Glomerular visceral epithelial cell (primary cell): ENCODE data around the gene CYTH4.
A peak's percentile ranks its signal among the peaks of the same experiment; 100 is the strongest.
"Not testable (repeated sequence)": the region's sequence is repeated elsewhere in the genome, so short reads cannot be mapped to it uniquely, and the experiment has no call there.

Experiments used
- DNase-seq: peaks from one replicate; pipeline ENCODE4 v3.0.0-alpha.2; 2016; ENCODE audit errors: extremely low spot score

Gene CYTH4, protein sequence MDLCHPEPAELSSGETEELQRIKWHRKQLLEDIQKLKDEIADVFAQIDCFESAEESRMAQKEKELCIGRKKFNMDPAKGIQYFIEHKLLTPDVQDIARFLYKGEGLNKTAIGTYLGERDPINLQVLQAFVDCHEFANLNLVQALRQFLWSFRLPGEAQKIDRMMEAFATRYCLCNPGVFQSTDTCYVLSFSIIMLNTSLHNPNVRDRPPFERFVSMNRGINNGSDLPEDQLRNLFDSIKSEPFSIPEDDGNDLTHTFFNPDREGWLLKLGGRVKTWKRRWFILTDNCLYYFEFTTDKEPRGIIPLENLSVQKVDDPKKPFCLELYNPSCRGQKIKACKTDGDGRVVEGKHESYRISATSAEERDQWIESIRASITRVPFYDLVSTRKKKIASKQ

DNA sequence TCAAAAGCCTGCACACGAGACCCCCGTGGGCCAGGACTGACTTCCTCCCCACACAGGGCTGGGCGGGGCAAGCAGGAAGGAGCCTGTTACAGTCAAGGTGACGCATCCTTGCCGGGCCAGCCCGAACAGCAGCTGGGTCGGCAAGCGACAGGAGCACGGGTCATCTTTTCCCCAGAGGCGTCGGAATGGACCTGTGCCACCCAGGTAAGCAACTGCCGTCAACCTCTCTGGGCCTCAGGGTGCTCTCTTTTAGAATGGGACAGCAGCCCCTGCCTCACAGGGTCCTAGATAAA is at the start of gene CYTH4:
CYTH4 (plus strand) TSS at position 124 of the 293 bp plus-strand sequence; CDS start at position 186, 62 bp downstream.
- no peak for DNase-seq

DNA sequence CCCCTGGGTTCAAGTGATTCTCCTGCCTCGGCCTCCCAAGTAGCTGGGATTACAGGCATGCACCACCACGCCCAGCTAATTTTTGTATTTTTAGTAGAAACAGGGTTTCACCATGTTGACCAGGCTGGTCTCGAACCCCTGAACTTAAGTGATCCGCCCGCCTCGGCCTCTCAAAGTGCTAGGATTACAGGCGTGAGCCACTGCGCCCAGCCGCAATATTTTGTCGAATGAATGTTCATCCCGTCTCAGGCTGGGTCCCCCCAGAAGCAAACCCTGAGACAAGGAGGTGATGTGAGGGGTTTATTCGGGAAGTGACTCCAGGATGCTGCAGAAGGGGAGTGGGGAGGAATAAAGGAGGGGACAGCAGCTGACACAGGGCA is 48.9 kb upstream of the CYTH4 start:
- not testable (repeated sequence) for DNase-seq

DNA sequence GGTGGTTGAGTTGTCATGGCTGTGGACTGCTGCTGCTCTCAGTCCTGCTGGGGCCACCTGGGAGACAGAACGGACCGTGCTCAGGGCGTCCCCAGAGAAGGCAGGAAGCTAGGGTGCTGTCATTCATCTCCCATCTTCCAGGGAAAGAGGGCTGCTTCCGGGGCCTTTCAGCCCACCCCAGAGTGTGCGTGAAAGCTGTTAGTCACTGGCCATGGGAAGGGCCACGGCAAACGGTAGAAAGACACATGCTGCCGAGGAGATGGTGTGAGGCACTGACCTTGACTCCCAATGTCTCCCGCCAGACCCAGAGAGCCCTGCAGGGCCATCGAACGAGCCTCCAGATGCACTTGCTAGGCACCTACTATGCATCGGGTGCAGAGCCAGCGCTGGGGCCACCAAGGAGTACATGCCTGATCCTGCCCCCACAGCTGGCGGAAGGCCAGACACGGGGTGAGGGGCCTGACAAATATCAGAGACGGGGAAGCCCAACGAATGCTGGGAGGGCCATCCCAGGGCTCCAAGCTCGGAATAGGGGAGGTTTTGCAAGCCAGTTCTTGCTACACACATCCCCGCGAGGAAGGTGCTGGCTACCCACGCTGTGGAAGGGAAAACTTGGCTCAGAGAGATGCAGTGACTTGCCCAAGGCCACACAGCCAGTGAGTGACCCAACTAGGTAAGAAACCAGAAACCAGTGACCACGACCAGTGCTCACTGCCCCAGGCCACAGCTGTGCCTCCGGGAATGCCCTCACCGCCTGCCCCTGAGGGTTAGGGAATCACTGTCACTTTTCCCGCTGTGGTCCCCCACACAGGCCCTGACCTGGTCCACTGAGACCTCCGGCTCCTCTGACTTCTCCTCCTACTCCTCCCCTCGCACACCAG is 48.3 kb upstream of the CYTH4 start:
- no peak for DNase-seq

DNA sequence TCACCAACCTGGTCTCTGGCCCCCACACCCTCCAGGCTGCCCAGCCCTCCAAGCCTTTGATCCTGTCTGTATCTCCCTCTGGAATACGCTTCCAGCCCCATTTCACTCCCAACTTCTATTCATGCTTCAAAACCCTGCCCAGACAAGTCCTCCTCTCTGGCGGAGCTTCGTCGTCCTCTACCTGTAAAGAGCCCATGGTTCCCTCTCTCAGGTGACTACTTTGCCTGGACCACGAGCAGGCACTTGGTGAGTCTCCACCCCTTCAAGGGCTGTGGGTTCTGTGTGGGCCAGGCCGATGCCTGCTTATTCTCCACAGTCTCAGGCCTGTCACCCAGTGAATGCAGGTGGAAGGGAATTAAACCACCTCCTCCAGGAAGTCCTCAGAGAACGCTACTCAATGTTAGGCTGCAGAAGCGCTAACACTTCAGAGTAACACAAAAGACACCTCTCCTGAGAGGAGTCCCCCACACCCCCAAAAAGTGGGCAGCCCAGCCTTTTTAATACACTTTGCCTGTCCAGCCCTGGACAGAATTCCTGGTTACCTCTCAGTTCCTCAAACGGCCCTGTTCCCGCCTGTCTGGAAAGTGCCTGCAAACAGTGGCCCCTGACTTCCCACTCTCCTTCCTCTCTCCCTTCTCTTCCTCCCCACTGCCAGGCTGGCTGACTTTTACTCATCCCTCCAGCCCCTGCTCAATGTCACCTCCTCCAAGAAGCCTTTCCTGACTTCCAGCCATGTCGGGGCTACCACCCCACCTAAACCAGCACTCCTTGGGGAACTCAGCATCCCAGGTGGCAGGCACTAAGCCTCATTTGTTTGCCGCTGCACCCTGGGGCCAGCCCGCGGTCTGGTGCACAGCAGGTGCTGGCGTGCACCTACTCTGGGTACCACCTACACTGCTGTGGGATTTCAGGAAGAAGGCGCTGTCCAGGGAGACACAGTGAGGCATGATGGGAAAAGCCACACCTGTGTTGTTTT is 47.3 kb upstream of the CYTH4 start:
- no peak for DNase-seq

DNA sequence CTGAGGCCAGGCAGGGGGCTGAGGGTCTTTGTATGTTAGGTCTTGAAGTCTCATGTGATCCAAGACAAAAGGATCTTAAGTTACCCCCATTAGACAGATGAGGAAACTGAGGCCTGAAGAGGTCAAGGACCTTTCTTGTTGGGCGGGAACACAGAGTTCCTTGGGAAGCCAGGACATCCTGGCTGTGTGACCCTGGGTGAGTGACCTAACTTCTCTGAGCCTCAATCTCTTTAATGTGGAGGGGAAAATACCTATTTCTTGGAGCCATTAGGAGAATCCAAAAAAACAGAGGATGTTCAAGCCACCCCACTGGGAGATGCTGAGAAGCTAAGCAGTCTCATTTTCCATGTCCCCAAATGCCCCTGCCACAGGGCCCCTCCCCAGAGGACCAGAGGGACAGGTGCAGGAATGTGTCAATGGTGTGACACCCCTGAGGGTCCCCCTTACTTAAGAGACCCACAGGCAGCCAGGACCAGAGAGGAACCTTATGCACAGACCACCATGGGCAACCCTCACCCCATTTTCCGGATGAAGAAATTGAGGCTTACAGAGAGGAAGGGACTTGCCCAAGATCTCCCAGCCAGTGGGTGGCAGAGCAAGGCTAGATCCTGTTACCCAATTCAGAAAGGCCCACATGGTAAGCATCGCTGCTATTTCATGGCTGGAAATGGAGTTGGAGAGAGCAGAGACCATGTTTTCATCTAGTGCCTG is 46.3 kb upstream of the CYTH4 start:
- DNase-seq: no peak

DNA sequence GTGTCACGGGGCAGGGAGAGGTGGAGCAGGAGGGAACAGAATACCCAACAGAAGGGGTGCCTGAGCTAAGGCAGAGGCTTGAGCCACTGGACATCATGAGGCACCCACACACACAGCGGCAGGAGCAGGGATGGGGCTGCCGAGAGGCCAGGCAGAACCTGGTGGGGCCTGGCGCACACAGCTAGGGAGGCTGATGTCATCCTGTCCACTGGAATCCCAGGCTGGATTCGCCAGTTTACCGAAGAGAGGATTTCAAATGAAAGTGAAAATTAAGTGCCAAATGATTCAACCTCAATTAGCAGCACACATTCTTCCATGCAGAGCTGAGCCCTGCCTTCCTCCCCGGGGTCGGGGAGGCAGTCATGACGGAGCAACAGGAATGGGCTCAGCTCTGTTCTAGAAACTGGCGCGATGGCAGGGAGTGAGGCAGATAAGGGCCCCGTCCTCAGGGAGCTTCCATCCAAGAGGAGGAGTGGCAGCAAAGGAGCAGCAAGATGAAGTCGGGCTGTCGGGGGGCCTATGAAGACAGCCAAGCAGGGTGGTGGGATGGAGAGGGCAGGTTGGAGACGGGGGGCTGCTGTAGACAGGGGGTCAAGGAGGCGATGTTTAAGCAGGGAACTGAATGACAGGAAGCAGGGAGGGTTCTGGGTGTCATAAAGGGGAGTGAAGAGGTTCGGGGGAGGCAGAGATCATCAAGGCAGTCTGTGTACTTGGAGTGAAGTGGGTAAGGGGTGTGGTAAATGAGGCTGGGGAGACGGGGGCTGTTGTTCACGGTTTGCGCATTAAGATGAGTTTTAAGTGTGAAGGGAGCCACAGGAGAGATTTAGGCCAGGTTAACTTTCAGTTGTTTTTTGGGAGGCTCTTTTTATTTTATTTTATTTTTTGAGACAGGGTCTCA is 44.7 kb upstream of the CYTH4 start:
- DNase-seq: peak; percentile 22

DNA sequence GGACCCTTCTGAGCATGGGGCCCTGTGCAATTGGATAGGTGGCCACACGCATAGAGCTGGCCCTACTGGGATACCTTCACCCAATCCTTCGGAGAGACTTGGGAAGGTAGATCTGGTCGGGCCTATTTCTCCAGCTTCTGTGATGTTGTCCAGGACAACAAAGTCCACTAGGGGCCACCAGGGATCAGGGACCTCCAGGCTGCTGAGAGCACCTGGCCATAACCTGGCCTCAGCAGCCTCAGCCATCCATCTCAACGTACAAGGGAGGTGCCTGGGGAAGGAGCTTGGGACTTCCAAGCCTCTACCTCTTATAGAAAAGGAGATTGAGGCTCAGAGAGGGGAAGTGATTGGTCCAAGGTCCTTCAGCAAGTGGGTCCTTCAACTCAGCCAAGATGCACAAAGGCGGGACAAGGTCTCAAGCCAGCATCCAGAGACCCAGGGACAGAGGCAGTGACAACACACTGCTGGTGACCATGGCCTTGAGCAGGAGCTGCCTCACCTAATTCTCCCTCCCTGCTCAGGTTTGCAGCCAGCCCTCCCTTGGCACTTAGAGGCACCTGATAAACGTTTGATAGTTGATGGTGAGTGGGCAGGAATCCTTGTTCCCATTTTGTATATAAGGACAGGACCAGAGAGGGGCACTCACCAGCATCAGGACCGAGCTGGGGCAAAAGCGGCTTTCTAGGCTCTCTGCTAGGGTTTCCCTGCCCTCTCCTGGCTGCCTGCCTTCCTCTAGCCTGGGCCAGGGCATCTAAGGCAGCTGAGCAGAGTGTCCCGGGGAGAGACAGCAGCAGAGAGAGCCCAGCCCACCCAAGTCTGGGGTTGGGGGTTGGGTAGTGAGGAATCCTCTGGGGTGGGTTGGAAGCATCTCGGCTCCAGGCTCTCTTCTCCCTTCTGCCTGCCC is 42.7 kb upstream of the CYTH4 start:
- DNase-seq: no peak

DNA sequence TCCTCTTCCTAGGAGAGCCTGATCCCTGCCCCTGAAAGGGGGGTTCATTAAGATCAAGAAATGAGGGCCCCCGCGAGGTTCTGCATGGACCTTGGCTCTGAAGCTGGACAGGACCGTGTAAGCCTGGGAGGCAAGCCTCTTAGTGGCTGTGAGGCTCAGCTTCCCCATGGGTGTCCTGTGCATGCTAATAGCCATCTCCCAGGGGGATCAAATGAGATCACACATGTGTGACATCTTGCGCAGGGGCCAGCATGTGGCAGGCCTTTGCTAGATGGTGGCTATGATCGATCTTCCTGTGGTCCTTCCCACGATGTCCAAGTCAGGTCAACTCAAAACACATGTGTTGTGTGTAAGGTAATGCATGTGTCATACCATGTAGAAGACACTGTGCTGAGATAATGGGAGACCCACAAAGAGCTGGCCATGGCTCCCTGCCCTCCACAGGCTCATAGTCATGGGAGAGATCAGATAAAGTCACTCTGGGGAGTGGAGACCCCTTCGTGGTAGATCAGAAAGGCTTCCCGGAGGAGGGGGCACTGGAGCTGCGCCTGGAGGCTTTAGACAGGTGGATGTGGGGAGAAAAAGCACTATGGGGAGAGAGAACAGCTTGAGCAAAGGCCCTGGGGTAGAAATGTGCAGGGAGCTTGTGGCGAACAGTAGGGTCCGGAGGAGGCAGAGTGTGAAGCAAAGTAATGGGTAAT is 41.9 kb upstream of the CYTH4 start:
- no peak for DNase-seq

DNA sequence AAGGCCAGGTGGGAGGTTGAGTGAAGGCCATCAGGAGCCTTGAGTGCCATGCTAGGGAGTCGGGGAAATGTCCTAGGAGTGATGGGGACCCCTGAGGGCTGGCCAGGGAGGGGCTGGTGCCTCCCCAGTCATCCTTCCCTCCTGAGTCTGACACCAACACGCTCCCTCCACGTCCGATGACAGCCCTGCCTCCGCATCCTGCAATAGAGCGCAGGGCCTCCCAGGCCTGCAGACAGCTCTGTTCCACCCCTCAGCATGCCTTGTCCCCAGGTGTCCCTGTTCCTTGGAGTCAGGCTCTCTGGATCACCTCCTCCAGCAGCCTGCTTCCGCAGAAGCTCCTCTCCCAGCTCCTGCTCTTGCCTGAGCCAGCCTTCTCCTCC is 41.4 kb upstream of the CYTH4 start:
- DNase-seq: no peak

DNA sequence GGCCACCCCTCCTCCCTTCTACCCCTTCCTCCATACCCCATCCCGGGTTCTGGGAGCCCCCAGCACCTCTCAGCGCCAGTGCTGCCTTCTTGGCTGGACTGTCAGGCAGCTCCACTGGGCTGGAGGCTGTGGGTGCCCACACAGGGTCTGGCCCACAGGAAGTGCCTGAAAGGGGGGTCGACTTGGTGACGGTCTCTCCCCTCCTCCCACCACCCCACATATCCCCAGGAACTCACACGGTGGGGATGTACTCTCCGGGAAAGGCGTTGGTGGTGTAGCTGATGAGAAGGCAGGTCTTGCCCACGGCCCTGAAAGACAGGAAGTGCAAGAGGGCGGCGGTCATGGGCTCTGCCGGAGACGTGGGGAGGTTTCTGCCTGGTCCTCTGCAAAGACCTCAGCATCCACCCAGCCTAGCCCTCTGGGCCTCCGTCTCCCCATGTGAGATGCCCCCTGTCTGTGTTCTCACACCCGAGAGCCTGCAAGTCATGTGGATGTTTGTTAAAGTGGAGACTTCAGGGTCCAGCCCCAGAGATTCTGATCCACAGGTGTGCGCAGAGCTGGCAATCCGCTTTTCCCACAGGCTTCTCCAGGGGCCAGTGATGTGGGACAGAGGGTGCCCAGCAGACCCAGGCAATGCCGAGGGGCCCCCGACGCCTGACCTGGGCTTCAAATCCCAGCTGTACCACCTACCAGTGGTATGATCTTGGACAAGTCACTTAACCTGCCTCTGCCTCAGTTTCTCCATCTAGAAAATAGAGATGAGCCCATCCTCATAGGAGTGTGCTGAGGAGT is 40.8 kb upstream of the CYTH4 start:
- DNase-seq: no peak

DNA sequence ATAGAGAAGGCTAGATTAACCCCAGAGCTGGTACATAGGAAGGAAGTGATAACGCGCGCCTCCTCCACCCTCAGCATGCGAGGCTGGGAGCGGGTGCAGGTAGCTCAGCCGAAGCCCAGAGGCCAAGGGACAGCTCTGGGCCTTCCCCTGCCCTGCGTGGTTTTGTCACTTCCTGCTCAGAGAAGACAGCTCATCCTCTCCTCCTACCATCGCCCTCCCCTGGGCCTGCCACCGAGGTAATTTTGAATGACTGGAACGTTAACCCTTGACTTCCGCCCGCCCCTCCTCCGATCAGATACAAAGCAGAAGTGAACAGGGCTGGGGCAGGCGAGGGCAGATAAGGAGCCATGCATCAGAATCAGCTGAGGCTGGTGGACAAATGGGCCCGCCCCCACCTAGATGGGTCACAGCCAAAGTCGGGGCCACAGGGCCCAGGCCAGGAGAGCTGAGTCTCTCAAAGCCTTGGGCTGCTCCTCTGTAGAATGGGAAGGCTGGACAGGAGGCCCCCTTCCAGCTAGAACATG is 39.9 kb upstream of the CYTH4 start:
- DNase-seq: peak; percentile 66

DNA sequence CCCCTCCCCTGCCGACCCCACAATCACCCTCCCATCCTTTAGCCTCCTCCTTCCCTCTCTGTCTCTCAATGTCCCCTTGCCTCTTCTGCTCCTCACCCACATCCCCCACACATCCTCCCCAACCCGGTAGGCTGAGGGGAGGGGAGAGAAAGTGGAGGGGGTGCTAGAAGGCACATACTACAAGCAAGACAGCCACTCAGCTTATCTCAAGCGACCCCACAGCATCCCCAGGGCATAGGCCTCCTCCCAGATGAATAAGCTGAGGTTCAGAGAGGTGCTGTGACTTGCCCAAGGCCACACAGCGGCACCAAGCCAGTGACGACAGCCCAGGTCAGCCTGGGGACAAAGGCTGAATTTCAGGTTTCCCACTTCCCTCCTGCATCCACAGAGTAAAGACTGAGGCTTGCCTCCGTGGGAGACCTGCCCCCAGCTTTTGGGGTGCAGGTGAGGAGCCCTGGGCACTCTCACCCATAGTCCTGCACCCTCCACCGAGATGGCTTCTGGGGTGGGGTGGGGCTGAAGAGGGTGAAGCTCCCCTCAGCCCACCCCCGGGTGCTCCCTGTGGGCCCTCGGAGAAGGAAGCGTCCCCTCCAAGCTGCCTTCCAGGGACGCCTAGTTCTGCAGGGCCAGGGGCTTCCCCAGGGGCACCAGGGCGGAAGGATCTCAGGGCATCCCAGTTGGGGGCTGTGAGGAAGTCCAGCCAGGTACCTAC is 38.8 kb upstream of the CYTH4 start:
- DNase-seq: no peak

DNA sequence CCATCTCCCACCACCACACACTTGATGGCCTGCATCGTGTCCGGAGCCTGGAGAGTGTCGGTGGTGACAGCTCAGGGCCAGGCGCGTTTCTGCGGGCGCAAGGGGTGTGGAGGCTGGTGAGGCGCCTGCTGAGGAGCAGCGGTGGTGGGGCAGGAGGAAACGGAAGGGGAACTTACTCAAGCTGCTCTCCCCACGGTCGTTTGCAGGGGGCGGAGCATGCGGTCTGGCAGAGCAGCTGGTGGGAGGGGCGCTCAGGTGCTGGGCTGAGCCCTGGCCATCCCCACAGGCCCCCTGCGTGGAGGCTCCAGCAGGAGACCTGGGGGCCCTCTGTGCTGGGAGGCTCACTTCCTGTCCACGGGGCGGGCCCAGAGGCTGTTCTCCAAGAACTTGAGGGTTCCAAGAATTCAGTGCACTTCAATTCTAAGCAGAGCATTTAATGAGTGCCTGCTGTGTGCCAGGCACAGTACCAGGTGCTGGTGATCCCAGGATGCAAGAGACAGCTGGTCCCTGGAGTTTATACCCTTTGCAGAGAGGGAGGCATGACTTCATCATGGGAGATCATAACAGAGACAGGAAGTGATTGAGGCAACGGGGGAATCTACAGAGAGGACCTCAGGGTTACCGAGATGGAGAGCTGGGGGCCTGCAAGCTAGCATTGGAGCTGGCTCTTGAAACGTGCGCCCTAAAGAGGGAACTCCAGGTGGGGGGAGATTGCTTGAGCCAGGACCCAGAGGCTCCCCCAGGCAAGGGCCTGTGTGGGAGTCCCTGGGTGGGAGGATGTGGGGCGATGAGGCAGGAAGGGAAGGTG is 38.0 kb upstream of the CYTH4 start, which contains the start of gene RAC2:
RAC2 (minus strand) TSS at position 156 of the 808 bp plus-strand sequence; CDS start at position 35, 121 bp downstream.
- DNase-seq: peak; percentile 87

DNA sequence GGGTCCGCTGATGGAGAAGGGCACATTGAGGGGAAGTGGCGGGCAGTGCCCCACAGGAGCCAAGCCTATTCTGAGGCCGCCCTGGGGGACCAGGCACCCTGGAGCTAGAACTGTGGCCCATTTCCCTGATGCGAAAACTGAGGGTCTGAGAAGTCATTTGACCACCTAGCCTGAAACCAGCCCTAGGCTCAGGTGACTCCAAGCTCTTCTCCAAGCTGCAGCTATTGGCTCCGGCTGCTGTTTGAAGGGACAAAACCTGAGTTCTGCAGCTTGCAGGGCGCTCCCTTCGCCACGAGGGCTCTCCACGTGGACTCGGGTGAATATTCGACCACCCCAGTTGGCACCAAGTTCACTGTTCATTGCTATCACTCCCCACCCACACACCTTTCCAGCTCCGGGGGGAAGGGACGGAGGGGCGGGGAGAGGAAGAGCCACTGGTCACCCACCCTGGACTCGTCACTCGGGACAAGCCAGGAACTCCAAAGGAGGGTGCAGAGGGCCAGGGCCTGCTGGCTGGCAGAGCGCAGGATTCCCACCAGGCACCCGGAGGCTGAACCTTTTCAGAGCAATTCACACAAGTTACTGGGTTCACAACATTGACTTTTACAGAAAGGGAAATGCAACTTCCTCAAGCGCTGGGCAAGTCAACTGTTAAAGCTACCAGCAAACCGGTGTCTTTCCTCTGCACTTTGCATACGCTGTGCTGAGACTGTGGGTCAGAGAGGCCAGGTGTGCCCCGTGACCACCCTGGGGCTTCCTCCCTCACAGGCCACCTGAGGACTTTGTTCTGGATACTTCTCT is 37.2 kb upstream of the CYTH4 start:
- no peak for DNase-seq

DNA sequence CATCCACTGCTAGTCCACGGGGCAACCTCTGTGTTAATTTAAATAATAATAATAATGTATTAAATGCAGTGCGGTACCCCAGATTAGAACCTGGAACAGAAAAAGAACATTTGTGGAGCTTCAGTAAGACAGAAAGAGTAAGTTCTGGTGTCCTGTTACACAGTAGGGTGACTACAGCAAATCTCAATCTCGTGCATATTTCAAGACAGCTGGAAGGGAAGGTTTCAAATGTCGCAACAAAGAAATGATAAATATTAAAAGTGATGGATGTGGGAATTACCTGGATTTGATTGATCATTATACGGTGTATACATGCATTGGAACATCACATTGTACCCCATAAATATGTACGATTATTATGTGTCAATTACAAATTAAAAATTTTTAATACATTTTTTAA is 36.6 kb upstream of the CYTH4 start:
- DNase-seq: no peak
